ENCODE data around the gene TMEM266. TPM values are rescaled to one million over a fixed set of nuclear protein-coding genes. Genes with fewer than 3 reads are reported as not detected.

TMEM266 gene
- polyA plus RNA-seq, 3 donors, result not detected

GRCh38 chr15:76223521-76223920, 163.7 kb downstream of the TMEM266 start:
- intact Hi-C loops (cut with micrococcal nuclease), result no loop called here

GRCh38 chr15:76229266-76229665, 169.5 kb downstream of the TMEM266 start:
- no peaks in the 10 kb centered on the region for H3K4me1 Mint-ChIP-seq
- Histone ChIP-seq H2AFZ (ENCODE audit: insufficient read depth, low read depth, low read length, poor library complexity, severe bottlenecking) (no peak overlapping the region), H3K4me3 (replicated peaks in 1 of 3; ENCODE audit: low read depth in 2 of 3, low read length in 3 of 3) (no peak overlapping the region), H3K79me2 (ENCODE audit: insufficient read depth, low read length) (no peaks in the 10 kb centered on the region), H4K20me1 (ENCODE audit: insufficient read depth, low read length) (peaks cover under 1% of the 10 kb centered on the region), H3K27me3 (ENCODE audit: control insufficient read depth in 2 of 2, insufficient read depth in 2 of 2, low read length in 2 of 2) (no peaks in the 10 kb centered on the region), H3K4me2 (replicated peaks; ENCODE audit: extremely low read depth, low read length, poor library complexity, severe bottlenecking) (no peak overlapping the region), H3K36me3 (replicated peaks in 1 of 2; ENCODE audit: control insufficient read depth in 1 of 2, insufficient read depth in 2 of 2, low read length in 2 of 2) (peaks cover 42 to 71% of the 10 kb centered on the region in 2 donors), H3K9ac (ENCODE audit: insufficient read depth, low read length, poor library complexity, severe bottlenecking) (no peak overlapping the region), H3K9me3 (replicated peaks in 1 of 2; ENCODE audit: control insufficient read depth in 1 of 2, insufficient read depth in 1 of 2, low read length in 2 of 2) (no peaks in the 10 kb centered on the region), H3K4me1 (ENCODE audit: control insufficient read depth in 1 of 2, insufficient read depth in 2 of 2, low read length in 2 of 2) (no peaks in the 10 kb centered on the region), H3K27ac (ENCODE audit: low read depth in 1 of 2, low read length in 2 of 2) (no peak overlapping the region)
- peaks cover 38 to 49% of the 10 kb centered on the region in 2 donors for H3K36me3 Mint-ChIP-seq
- no peak for DNase-seq
- WGBS (ENCODE audit: insufficient coverage), result no CpG with 5 or more reads among the region's 1 CpG
- peak overlapping the region in 1 of 7 donors; percentile 41 for H3K27ac Mint-ChIP-seq
- H3K27me3 Mint-ChIP-seq (ENCODE audit: low read depth in 3 of 3), result no peaks in the 10 kb centered on the region
- intact Hi-C loops (cut with micrococcal nuclease), result no loop called here
- TF ChIP-seq CTCF (IDR thresholded peaks at IDR 0.05), result no peak
- peaks cover 0 to 7% (median 0%) of the 10 kb centered on the region in 7 donors for H3K9me3 Mint-ChIP-seq
- H3K4me3 Mint-ChIP-seq, result no peak overlapping the region

More at GRCh38 chr15:76223521-76223920, 163.7 kb downstream of the TMEM266 start:
- WGBS (ENCODE audit: insufficient coverage), result 79% methylated on average over 2 of the region's 2 CpGs
- no peak for DNase-seq
- no peak overlapping the region for H3K27ac Mint-ChIP-seq
- TF ChIP-seq CTCF (IDR thresholded peaks at IDR 0.05), result no peak
- H3K4me1 Mint-ChIP-seq, result no peaks in the 10 kb centered on the region
- no peak overlapping the region for H3K4me3 ChIP-seq (replicated peaks in 1 of 3; ENCODE audit: low read depth in 2 of 3, low read length in 3 of 3)
- peaks cover 10% of the 10 kb centered on the region for H4K20me1 ChIP-seq (ENCODE audit: insufficient read depth, low read length)
- no peak overlapping the region for H3K4me2 ChIP-seq (replicated peaks; ENCODE audit: extremely low read depth, low read length, poor library complexity, severe bottlenecking)
- no peaks in the 10 kb centered on the region for H3K9me3 Mint-ChIP-seq
- H3K79me2 ChIP-seq (ENCODE audit: insufficient read depth, low read length), result no peaks in the 10 kb centered on the region
- H3K4me1 ChIP-seq (ENCODE audit: control insufficient read depth in 1 of 2, insufficient read depth in 2 of 2, low read length in 2 of 2), result no peaks in the 10 kb centered on the region
- peaks cover 24 to 71% of the 10 kb centered on the region in 2 donors for H3K36me3 ChIP-seq (replicated peaks in 1 of 2; ENCODE audit: control insufficient read depth in 1 of 2, insufficient read depth in 2 of 2, low read length in 2 of 2)
- no peak overlapping the region for H2AFZ ChIP-seq (ENCODE audit: insufficient read depth, low read depth, low read length, poor library complexity, severe bottlenecking)
- no peak overlapping the region for H3K4me3 Mint-ChIP-seq
- H3K27me3 Mint-ChIP-seq (ENCODE audit: low read depth in 3 of 3), result no peaks in the 10 kb centered on the region
- H3K9ac ChIP-seq (ENCODE audit: insufficient read depth, low read length, poor library complexity, severe bottlenecking), result no peak overlapping the region
- no peak overlapping the region for H3K27ac ChIP-seq (ENCODE audit: low read depth in 1 of 2, low read length in 2 of 2)
- peaks cover 50 to 62% of the 10 kb centered on the region in 2 donors for H3K36me3 Mint-ChIP-seq
- no peaks in the 10 kb centered on the region for H3K27me3 ChIP-seq (ENCODE audit: control insufficient read depth in 2 of 2, insufficient read depth in 2 of 2, low read length in 2 of 2)
- H3K9me3 ChIP-seq (replicated peaks in 1 of 2; ENCODE audit: control insufficient read depth in 1 of 2, insufficient read depth in 1 of 2, low read length in 2 of 2), result no peaks in the 10 kb centered on the region

Data from CD14-positive monocyte (primary cell).